ENCODE data around the gene CCNI.

CCNI gene

GRCh38 chr4:77078401-77078800 lies 2.6 kb upstream of the CCNI start:
- Mint-ChIP-seq H3K27ac (no peak overlapping the region), H3K36me3 (ENCODE audit: low read depth) (peaks cover 5% of the 10 kb centered on the region), H3K27me3 (ENCODE audit: low read depth, poor library complexity) (peaks cover 6% of the 10 kb centered on the region), H3K4me1 (peaks cover 36% of the 10 kb centered on the region), H3K9me3 (peaks cover 3% of the 10 kb centered on the region), H3K4me3 (no peak overlapping the region)
- no peak for DNase-seq
- TF ChIP-seq, protein P1, sequence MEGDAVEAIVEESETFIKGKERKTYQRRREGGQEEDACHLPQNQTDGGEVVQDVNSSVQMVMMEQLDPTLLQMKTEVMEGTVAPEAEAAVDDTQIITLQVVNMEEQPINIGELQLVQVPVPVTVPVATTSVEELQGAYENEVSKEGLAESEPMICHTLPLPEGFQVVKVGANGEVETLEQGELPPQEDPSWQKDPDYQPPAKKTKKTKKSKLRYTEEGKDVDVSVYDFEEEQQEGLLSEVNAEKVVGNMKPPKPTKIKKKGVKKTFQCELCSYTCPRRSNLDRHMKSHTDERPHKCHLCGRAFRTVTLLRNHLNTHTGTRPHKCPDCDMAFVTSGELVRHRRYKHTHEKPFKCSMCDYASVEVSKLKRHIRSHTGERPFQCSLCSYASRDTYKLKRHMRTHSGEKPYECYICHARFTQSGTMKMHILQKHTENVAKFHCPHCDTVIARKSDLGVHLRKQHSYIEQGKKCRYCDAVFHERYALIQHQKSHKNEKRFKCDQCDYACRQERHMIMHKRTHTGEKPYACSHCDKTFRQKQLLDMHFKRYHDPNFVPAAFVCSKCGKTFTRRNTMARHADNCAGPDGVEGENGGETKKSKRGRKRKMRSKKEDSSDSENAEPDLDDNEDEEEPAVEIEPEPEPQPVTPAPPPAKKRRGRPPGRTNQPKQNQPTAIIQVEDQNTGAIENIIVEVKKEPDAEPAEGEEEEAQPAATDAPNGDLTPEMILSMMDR (IDR thresholded peaks at IDR 0.05) = no peak

DNA sequence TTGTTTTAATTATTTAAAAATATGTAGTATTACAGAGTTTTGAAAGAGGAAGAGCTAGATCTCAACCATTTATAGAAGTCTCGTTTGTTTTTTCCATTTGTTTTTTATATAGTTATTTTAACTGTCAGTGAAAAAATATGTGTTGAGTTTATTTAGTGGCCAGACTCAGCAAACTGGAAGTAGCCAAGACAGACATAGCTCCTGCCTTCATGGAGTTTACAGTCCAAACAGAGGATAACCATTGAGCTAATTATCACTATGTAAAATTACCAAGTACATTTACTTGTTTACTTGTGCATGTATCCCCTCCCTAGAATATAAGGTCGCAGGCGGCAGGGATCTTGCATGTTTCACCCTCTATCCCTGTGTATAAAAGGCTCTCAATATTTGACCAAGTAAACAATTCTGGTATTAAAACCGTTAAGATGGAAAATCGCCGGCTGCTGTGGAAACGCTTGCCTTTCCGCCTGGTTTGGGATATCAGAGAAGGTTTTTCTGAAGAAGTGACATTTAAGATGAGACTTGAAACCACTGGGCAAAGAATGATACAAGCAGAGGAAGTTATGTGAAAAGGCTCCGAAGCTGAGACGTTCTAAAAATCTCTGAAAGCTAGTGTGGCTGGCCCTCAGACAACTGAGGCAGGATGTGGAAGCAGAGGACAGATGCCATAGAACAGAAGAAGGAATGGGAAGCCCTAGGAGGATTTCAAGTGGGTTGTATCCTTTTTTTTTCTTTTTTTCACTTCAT lies 1.3 kb upstream of the CCNI start:
- H3K27ac Mint-ChIP-seq = peak overlapping the region; percentile 100
- TF ChIP-seq, protein P1 (IDR thresholded peaks at IDR 0.05) = no peak
- peaks cover 3% of the 10 kb centered on the region for H3K27me3 Mint-ChIP-seq (ENCODE audit: low read depth, poor library complexity)
- no peak for DNase-seq
- peaks cover 25% of the 10 kb centered on the region for H3K4me1 Mint-ChIP-seq
- peaks cover 5% of the 10 kb centered on the region for H3K36me3 Mint-ChIP-seq (ENCODE audit: low read depth)
- peaks cover 3% of the 10 kb centered on the region for H3K9me3 Mint-ChIP-seq
- peak overlapping the region; percentile 68 for H3K4me3 Mint-ChIP-seq

DNA sequence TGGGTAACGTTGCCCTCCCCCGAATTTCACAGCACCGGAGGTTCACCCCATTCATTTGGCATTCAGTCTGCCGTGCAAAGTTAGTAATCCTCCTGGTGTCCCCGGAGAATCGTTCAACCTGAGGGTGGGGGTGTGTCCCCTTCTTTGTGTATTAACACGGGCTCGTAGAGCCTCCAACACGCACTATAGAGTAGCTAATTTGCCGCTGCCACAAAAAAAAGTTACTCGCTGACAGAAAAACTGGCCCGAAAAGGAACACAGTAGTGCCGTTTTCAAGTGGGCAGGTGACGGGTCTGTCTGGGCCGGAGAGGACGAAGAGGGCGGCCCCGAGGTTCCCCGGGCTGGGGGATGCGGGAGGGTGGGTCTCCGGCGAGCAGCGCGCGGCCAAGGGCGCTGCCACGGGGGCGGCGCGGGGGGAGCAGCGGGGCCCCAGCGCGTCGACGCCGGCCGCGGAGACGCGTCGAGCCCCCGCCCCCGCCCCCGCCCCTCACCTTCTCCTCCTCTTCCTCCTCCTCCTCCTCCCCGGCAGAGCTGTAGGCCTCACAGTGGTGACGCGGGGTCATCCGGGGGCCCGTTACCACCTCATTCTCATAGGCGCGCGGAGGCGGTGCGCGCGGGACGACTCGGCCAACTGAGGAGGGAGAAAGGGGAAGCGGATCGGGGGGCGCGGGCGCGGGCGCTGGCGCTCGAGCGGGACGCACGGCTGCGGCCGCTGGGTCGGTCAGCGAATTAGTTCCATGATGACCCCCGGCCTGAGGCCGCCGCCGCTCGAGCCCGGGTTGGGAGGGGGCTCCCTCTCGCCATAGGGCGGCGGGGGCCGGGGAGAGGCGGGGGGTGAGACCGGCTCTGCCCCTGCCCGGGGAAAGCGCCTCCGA lies 571 bp downstream of the CCNI start:
- Mint-ChIP-seq H3K36me3 (ENCODE audit: low read depth) (peaks cover 24% of the 10 kb centered on the region), H3K4me1 (peaks cover 41% of the 10 kb centered on the region), H3K27ac (peak overlapping the region; percentile 100), H3K9me3 (peaks cover 8% of the 10 kb centered on the region), H3K27me3 (ENCODE audit: low read depth, poor library complexity) (no peaks in the 10 kb centered on the region), H3K4me3 (no peak overlapping the region)
- TF ChIP-seq, protein P1 (IDR thresholded peaks at IDR 0.05) = no peak
- DNase-seq = peak; percentile 75

GRCh38 chr4:77074381-77074831 lies 1.4 kb downstream of the CCNI start:
- Mint-ChIP-seq H3K27me3 (ENCODE audit: low read depth, poor library complexity) (no peaks in the 10 kb centered on the region), H3K27ac (peak overlapping the region; percentile 99), H3K4me3 (no peak overlapping the region), H3K36me3 (ENCODE audit: low read depth) (peaks cover 32% of the 10 kb centered on the region), H3K4me1 (peaks cover 46% of the 10 kb centered on the region), H3K9me3 (peaks cover 12% of the 10 kb centered on the region)
- TF ChIP-seq, protein P1 (IDR thresholded peaks at IDR 0.05) = no peak
- DNase-seq = no peak

- TF ChIP-seq, protein P1 (IDR thresholded peaks at IDR 0.05) = no peak
- H3K4me1 Mint-ChIP-seq = peaks cover 42% of the 10 kb centered on the region
- H3K4me3 Mint-ChIP-seq = no peak overlapping the region
- H3K36me3 Mint-ChIP-seq (ENCODE audit: low read depth) = peaks cover 34% of the 10 kb centered on the region
- peaks cover 12% of the 10 kb centered on the region for H3K9me3 Mint-ChIP-seq
- H3K27me3 Mint-ChIP-seq (ENCODE audit: low read depth, poor library complexity) = no peaks in the 10 kb centered on the region
- H3K27ac Mint-ChIP-seq = no peak overlapping the region
- no peak for DNase-seq
Measured at GRCh38 chr4:77073981-77074380, 1.8 kb downstream of the CCNI start.
